Neural cell (in vitro differentiated cells): ENCODE results near the gene TAOK2. TPM values are rescaled to one million over a fixed set of nuclear protein-coding genes. Genes with fewer than 3 reads are reported as not detected.

ENCODE experiments used
- H2AFZ ChIP-seq: fragments of 200-600, 300-800 bp; sonication (generic), shearing (Covaris generic); 2 replicates; pipeline ENCODE4 v1.6.0; 2014; ENCODE audit warnings: low read depth, mild to moderate bottlenecking, antibody characterized with exemption, low read length, moderate library complexity
- H3F3A ChIP-seq: fragments of 200-600 bp; shearing (Covaris generic); 2 replicates; pipeline ENCODE4 v1.6.1; 2016; ENCODE audit warnings: mild to moderate bottlenecking, moderate library complexity, mixed read lengths, antibody characterized with exemption, low read length; ENCODE audit not compliant: insufficient read depth, poor library complexity, severe bottlenecking
- H3K27ac ChIP-seq: fragments of 200-600, 300-800 bp; sonication (generic), shearing (Covaris generic); 2 replicates; pipeline ENCODE4 v1.5.1; 2014; ENCODE audit warnings: mild to moderate bottlenecking, low read length, moderate library complexity
- H3K27me3 ChIP-seq: fragments of 300-800, 200-600 bp; sonication (generic), shearing (Covaris generic); 2 replicates; pipeline ENCODE4 v1.6.0; 2014; ENCODE audit warnings: mild to moderate bottlenecking, low read depth, low read length, moderate library complexity; ENCODE audit not compliant: insufficient read depth
- H3K36me3 ChIP-seq: fragments of 300-800, 200-600 bp; sonication (generic), shearing (Covaris generic); 2 replicates; pipeline ENCODE4 v1.5.1; 2014; ENCODE audit warnings: mild to moderate bottlenecking, antibody characterized with exemption, low read length, moderate library complexity; ENCODE audit not compliant: insufficient read depth
- H3K4me2 ChIP-seq: fragments of 300-800, 200-600 bp; sonication (generic), shearing (Covaris generic); 2 replicates; pipeline ENCODE4 v1.6.0; 2014; ENCODE audit warnings: mild to moderate bottlenecking, low read length
- H3K4me3 ChIP-seq: fragments of 300-800, 200-600 bp; sonication (generic), shearing (Covaris generic); 2 replicates; pipeline ENCODE4 v1.5.1; 2014; ENCODE audit warnings: mild to moderate bottlenecking, low read length, moderate library complexity
- H3K79me2 ChIP-seq: fragments of 200-600 bp; shearing (Covaris generic); replicated peaks from 2 replicates; pipeline ENCODE4 v1.6.0; 2014; ENCODE audit warnings: mild to moderate bottlenecking, low read length, moderate library complexity; ENCODE audit not compliant: insufficient read depth
- H3K9ac ChIP-seq: fragments of 300-800, 200-600 bp; sonication (generic), shearing (Covaris generic); 2 replicates; pipeline ENCODE4 v1.6.1; 2016; ENCODE audit warnings: mild to moderate bottlenecking, low read length, mixed read lengths
- H3K9me2 ChIP-seq: fragments of 200-600 bp; shearing (Covaris generic); 2 replicates; pipeline ENCODE4 v1.6.1; 2016; ENCODE audit warnings: mild to moderate bottlenecking, low read length, mixed read lengths; ENCODE audit not compliant: insufficient read depth
- H3K9me3 ChIP-seq: fragments of 200-600, 300-800 bp; sonication (generic), shearing (Covaris generic); 2 replicates; pipeline ENCODE4 v1.6.1; 2016; ENCODE audit warnings: mild to moderate bottlenecking, mixed run types, low read length, moderate library complexity, mixed read lengths
- H4K20me1 ChIP-seq: fragments of 200-600 bp; shearing (Covaris generic); 2 replicates; pipeline ENCODE4 v1.6.1; 2016; ENCODE audit warnings: mild to moderate bottlenecking, mixed run types; ENCODE audit not compliant: insufficient read depth
- CTCF ChIP-seq: fragments of 450-650 bp; IDR thresholded peaks from 2 replicates; pipeline ENCODE4 v1.5.1; 2014; ENCODE audit warnings: antibody characterized with exemption, mild to moderate bottlenecking, moderate library complexity; ENCODE audit not compliant: poor library complexity, severe bottlenecking
- EP300 ChIP-seq: fragments of 450-650 bp; conservative IDR thresholded peaks from 2 replicates; pipeline ENCODE4 v1.6.1; 2014; ENCODE audit warnings: antibody characterized with exemption, mild to moderate bottlenecking, moderate library complexity; ENCODE audit not compliant: poor library complexity, severe bottlenecking
- EZH2 ChIP-seq: fragments of 200-600, 300-800 bp; shearing (Covaris generic), sonication (generic); IDR thresholded peaks from 2 replicates; pipeline ENCODE4 v1.6.1; 2014; ENCODE audit warnings: antibody characterized with exemption, low read length, borderline replicate concordance, mild to moderate bottlenecking; ENCODE audit not compliant: insufficient read depth, poor library complexity, severe bottlenecking
- MXI1 ChIP-seq: fragments of 450-650 bp; conservative IDR thresholded peaks from 2 replicates; pipeline ENCODE4 v1.6.1; 2014; ENCODE audit warnings: antibody characterized with exemption, mild to moderate bottlenecking; ENCODE audit not compliant: poor library complexity, severe bottlenecking
- POLR2AphosphoS5 ChIP-seq: IDR thresholded peaks from 2 replicates; pipeline ENCODE4 v1.6.1; 2012
- RAD21 ChIP-seq: fragments of 450-650 bp; conservative IDR thresholded peaks from 2 replicates; pipeline ENCODE4 v1.6.1; 2014; ENCODE audit warnings: antibody characterized with exemption, mild to moderate bottlenecking, moderate library complexity
- REST ChIP-seq: IDR thresholded peaks from 2 replicates; pipeline ENCODE4 v1.6.1; 2012; ENCODE audit warnings: borderline replicate concordance
- SMC3 ChIP-seq: fragments of 450-650 bp; conservative IDR thresholded peaks from 2 replicates; pipeline ENCODE4 v1.6.1; 2014; ENCODE audit warnings: antibody characterized with exemption, mild to moderate bottlenecking, moderate library complexity; ENCODE audit not compliant: poor library complexity
- TAF1 ChIP-seq: IDR thresholded peaks from 2 replicates; pipeline ENCODE4 v1.6.1; 2012; ENCODE audit warnings: low read depth
- polyA plus RNA-seq: library from polyadenylated mRNA; depleted of rRNA; stranded (reverse); fragments of >200 nt; gene quantifications from 2 replicates; pipeline ENCODE4 v1.2.3, GENCODE V29; 2014

The TAOK2 gene
- polyA plus RNA-seq, 1 donor from 2014 or later: 62.7 TPM

- H3K4me3 ChIP-seq: no peak overlapping the region
- no peaks in the 10 kb centered on the region for H3K36me3 ChIP-seq
- H3K79me2 ChIP-seq: no peaks in the 10 kb centered on the region
- no peak overlapping the region for H2AFZ ChIP-seq
- H3F3A ChIP-seq: no peaks in the 10 kb centered on the region
- no peak overlapping the region for H3K9ac ChIP-seq
- H3K9me2 ChIP-seq: no peaks in the 10 kb centered on the region
- TF ChIP-seq CTCF (no peak), EZH2 (no peak), TAF1 (no peak), SMC3 (no peak), MXI1 (no peak), RAD21 (no peak)
- H3K27ac ChIP-seq: no peak overlapping the region
- no peak overlapping the region for H3K4me2 ChIP-seq
- no peaks in the 10 kb centered on the region for H4K20me1 ChIP-seq
- H3K9me3 ChIP-seq: no peaks in the 10 kb centered on the region
- no peaks in the 10 kb centered on the region for H3K27me3 ChIP-seq
Measured at GRCh38 chr16:30003670-30004423, 30.2 kb downstream of the TAOK2 start.

GRCh38 chr16:30004424-30004776 lies 30.7 kb downstream of the TAOK2 start:
- Histone ChIP-seq H3K4me2 (no peak overlapping the region), H3K27me3 (no peaks in the 10 kb centered on the region), H3F3A (no peaks in the 10 kb centered on the region), H3K79me2 (no peaks in the 10 kb centered on the region), H3K36me3 (no peaks in the 10 kb centered on the region), H3K27ac (no peak overlapping the region), H3K9ac (no peak overlapping the region), H4K20me1 (no peaks in the 10 kb centered on the region), H2AFZ (no peak overlapping the region), H3K9me2 (no peaks in the 10 kb centered on the region), H3K9me3 (no peaks in the 10 kb centered on the region), H3K4me3 (no peak overlapping the region)
- TF ChIP-seq EP300 (no peak), EZH2 (no peak)

- no peak overlapping the region for H3K4me2 ChIP-seq
- H3K27me3 ChIP-seq: no peaks in the 10 kb centered on the region
- no peak overlapping the region for H3K27ac ChIP-seq
- no peak overlapping the region for H3K9ac ChIP-seq
- no peaks in the 10 kb centered on the region for H3K36me3 ChIP-seq
- no peaks in the 10 kb centered on the region for H3K9me3 ChIP-seq
- H3K79me2 ChIP-seq: no peaks in the 10 kb centered on the region
- no peaks in the 10 kb centered on the region for H3F3A ChIP-seq
- no peak overlapping the region for H3K4me3 ChIP-seq
- H3K9me2 ChIP-seq: no peaks in the 10 kb centered on the region
- no peaks in the 10 kb centered on the region for H4K20me1 ChIP-seq
- TF ChIP-seq SMC3 (no peak), RAD21 (no peak), CTCF (no peak), TAF1 (no peak), EP300 (no peak), MXI1 (no peak), EZH2 (no peak), POLR2AphosphoS5 (no peak), REST (no peak)
- H2AFZ ChIP-seq: no peak overlapping the region
Measured at GRCh38 chr16:30004811-30005242, 31.2 kb downstream of the TAOK2 start.
